H1 (cell line): Measurements from ENCODE around the gene TOMM7. TPM values are rescaled to one million over a fixed set of nuclear protein-coding genes. Genes with fewer than 3 reads are reported as not detected.
A peak's percentile ranks its signal among the peaks of the same experiment; 100 is the strongest.

Source experiments
- CTCF ChIA-PET: fragments of 300-600 bp; sonication (Branson Sonifier 250); formaldehyde crosslinking; loops from one replicate; lab custom pipeline; 2021; ENCODE audit not compliant: partially characterized antibody; lab: Charles Lee
- POLR2A ChIA-PET: fragments of 300-600 bp; sonication (Branson Sonifier 250); formaldehyde crosslinking; loops from one replicate; lab custom pipeline; 2021; ENCODE audit warnings: inconsistent platforms; ENCODE audit not compliant: partially characterized antibody; lab: Charles Lee
- DNase-seq, 2 experiments: peaks; one replicate each; pipeline versions ENCODE4 v3.0.0 to v3.0.0-alpha.2; 2010 to 2022; ENCODE audit warnings: low spot score in 2 of 2, low read depth in 1 of 2, mixed read lengths in 1 of 2
- FAIRE-seq: peaks from 2 replicates; lab custom pipeline; 2011; peaks lifted over from hg19 to GRCh38; lab: Jason Lieb, UNC
- H2AFZ ChIP-seq: 2 replicates; pipeline ENCODE4 v1.8.1; 2012; ENCODE audit warnings: low read length, inconsistent platforms
- H2AK5ac ChIP-seq: 2 replicates; pipeline ENCODE4 v1.6.1; 2013; ENCODE audit warnings: low read depth, low read length
- H2BK120ac ChIP-seq: replicated peaks from 2 replicates; pipeline ENCODE3; 2013; ENCODE audit warnings: low read depth, low read length, inconsistent platforms
- H2BK12ac ChIP-seq: 2 replicates; pipeline ENCODE4 v1.6.1; 2013; ENCODE audit warnings: low read depth, low read length
- H2BK15ac ChIP-seq: 2 replicates; pipeline ENCODE4 v1.6.1; 2013; ENCODE audit warnings: low read length
- H2BK20ac ChIP-seq: 2 replicates; pipeline ENCODE4 v1.6.1; 2013; ENCODE audit warnings: low read length
- H2BK5ac ChIP-seq: 2 replicates; pipeline ENCODE4 v1.6.1; 2013; ENCODE audit warnings: low read depth, low read length
- H3K14ac ChIP-seq: 2 replicates; pipeline ENCODE4 v1.6.1; 2013; ENCODE audit warnings: inconsistent platforms; ENCODE audit not compliant: insufficient read length
- H3K18ac ChIP-seq: 2 replicates; pipeline ENCODE4 v1.6.1; 2013; ENCODE audit warnings: low read length; ENCODE audit errors: extremely low read depth
- H3K23ac ChIP-seq: 2 replicates; pipeline ENCODE4 v1.6.1; 2013; ENCODE audit warnings: inconsistent platforms; ENCODE audit not compliant: insufficient read length
- H3K23me2 ChIP-seq: 2 replicates; pipeline ENCODE4 v1.6.1; 2013; ENCODE audit warnings: low read depth, low read length
- H3K27ac ChIP-seq: 2 replicates; pipeline ENCODE4 v1.6.1; 2011; ENCODE audit warnings: low read depth, low read length, inconsistent platforms
- H3K27me3 ChIP-seq, 4 experiments: replicated peaks in 1 of 4; 1 replicate in 1 of 4; 2 replicates in 3 of 4; pipeline versions ENCODE4 v1.6.1 to v1.8.1; 2011 to 2013; ENCODE audit warnings: low read length in 3 of 4, mild to moderate bottlenecking in 3 of 4, inconsistent platforms in 2 of 4, mixed read lengths in 2 of 4, moderate library complexity in 1 of 4; ENCODE audit not compliant: control insufficient read depth in 3 of 4, insufficient read depth in 3 of 4; ENCODE audit errors: extremely low read depth in 1 of 4
- H3K36me3 ChIP-seq, 4 experiments: 2 replicates each; pipeline versions ENCODE4 v1.6.1 to v1.8.1; 2011 to 2013; ENCODE audit warnings: mild to moderate bottlenecking in 4 of 4, low read length in 3 of 4, moderate library complexity in 2 of 4, control low read depth in 1 of 4, inconsistent platforms in 1 of 4; ENCODE audit not compliant: insufficient read depth in 4 of 4, control insufficient read depth in 2 of 4
- H3K4ac ChIP-seq: replicated peaks from 2 replicates; pipeline ENCODE3; 2013; ENCODE audit warnings: low read length, low read depth, mixed read lengths, inconsistent platforms; ENCODE audit not compliant: insufficient read length
- H3K4me1 ChIP-seq, 4 experiments: replicated peaks in 1 of 4; 1 replicate in 1 of 4; 2 replicates in 3 of 4; pipeline versions ENCODE4 v1.6.1 to v1.8.1; 2011 to 2013; ENCODE audit warnings: low read length in 3 of 4, inconsistent platforms in 2 of 4, mixed read lengths in 1 of 4; ENCODE audit not compliant: insufficient read depth in 4 of 4, control insufficient read depth in 3 of 4
- H3K4me2 ChIP-seq, 2 experiments: 2 replicates each; pipeline versions ENCODE4 v1.6.1 to v1.8.1; 2011 to 2013; ENCODE audit warnings: low read depth in 2 of 2, low read length in 2 of 2, control low read depth in 1 of 2, inconsistent platforms in 1 of 2, mild to moderate bottlenecking in 1 of 2; ENCODE audit not compliant: insufficient read depth in 1 of 2
- H3K4me3 ChIP-seq, 4 experiments: fragments of 200-600, 300-600 bp in 1 of 4; sonication (generic), shearing (Covaris generic), sonication (Bioruptor Twin) in 1 of 4; 2 replicates each; pipeline versions ENCODE4 v1.5.1 to v1.8.1; 2011 to 2016; ENCODE audit warnings: low read length in 4 of 4, low read depth in 3 of 4, control low read depth in 2 of 4, inconsistent platforms in 2 of 4, mild to moderate bottlenecking in 2 of 4, mixed read lengths in 1 of 4, moderate library complexity in 1 of 4; ENCODE audit not compliant: insufficient read depth in 2 of 4; ENCODE audit errors: extremely low read depth in 1 of 4
- H3K56ac ChIP-seq: replicated peaks from 2 replicates; pipeline ENCODE3; 2013; ENCODE audit warnings: low read depth, mild to moderate bottlenecking, mixed read lengths, low read length, inconsistent platforms; ENCODE audit not compliant: insufficient read length
- H3K79me1 ChIP-seq: 2 replicates; pipeline ENCODE4 v1.6.1; 2013; ENCODE audit warnings: low read depth, low read length, control low read depth
- H3K79me2 ChIP-seq, 2 experiments: 2 replicates each; pipeline versions ENCODE4 v1.6.1 to v1.8.1; 2012 to 2013; ENCODE audit warnings: low read length in 2 of 2, mild to moderate bottlenecking in 2 of 2, inconsistent platforms in 1 of 2; ENCODE audit not compliant: insufficient read depth in 2 of 2, control insufficient read depth in 1 of 2
- H3K9ac ChIP-seq, 4 experiments: replicated peaks in 1 of 4; 1 replicate in 1 of 4; 2 replicates in 3 of 4; pipeline versions ENCODE4 v1.6.1 to v1.8.1; 2011 to 2013; ENCODE audit warnings: low read depth in 3 of 4, low read length in 3 of 4, control low read depth in 2 of 4, mild to moderate bottlenecking in 2 of 4, moderate library complexity in 2 of 4, inconsistent platforms in 1 of 4; ENCODE audit errors: extremely low read depth in 1 of 4
- H3K9me3 ChIP-seq, 2 experiments: 2 replicates each; pipeline versions ENCODE4 v1.6.1 to v1.8.1; 2012 to 2013; ENCODE audit warnings: mild to moderate bottlenecking in 2 of 2, moderate library complexity in 2 of 2, control low read depth in 1 of 2, inconsistent platforms in 1 of 2, low read depth in 1 of 2, low read length in 1 of 2, mixed read lengths in 1 of 2; ENCODE audit not compliant: insufficient read depth in 2 of 2
- H4K20me1 ChIP-seq, 2 experiments: replicated peaks in 1 of 2; 2 replicates each; pipeline versions ENCODE3 to v1.8.1; 2011 to 2013; ENCODE audit warnings: inconsistent platforms in 2 of 2, low read length in 2 of 2, mild to moderate bottlenecking in 1 of 2; ENCODE audit not compliant: insufficient read depth in 2 of 2, control insufficient read depth in 1 of 2
- H4K5ac ChIP-seq: 2 replicates; pipeline ENCODE4 v1.6.1; 2013; ENCODE audit warnings: low read length, low read depth, mixed read lengths, inconsistent platforms; ENCODE audit not compliant: insufficient read length
- H4K8ac ChIP-seq: 2 replicates; pipeline ENCODE4 v1.8.0; 2013; ENCODE audit warnings: mild to moderate bottlenecking, moderate library complexity, low read length, inconsistent platforms; ENCODE audit not compliant: insufficient read depth; ENCODE audit errors: extremely low read depth
- H4K91ac ChIP-seq: replicated peaks from 2 replicates; pipeline ENCODE3; 2013; ENCODE audit warnings: low read length, mixed read lengths, inconsistent platforms; ENCODE audit not compliant: insufficient read length
- EGR1 ChIP-seq: IDR thresholded peaks from 2 replicates; pipeline ENCODE4 v1.6.1; 2011; ENCODE audit warnings: low read depth, low read length, borderline replicate concordance
- GTF2F1 ChIP-seq: IDR thresholded peaks from 2 replicates; pipeline ENCODE4 v1.6.1; 2012; ENCODE audit warnings: low read depth, low read length, improper control_type of control experiment, borderline replicate concordance
- HDAC6 ChIP-seq: IDR thresholded peaks from one replicate; pipeline ENCODE4 v1.7.1; 2012; ENCODE audit warnings: low read depth, mild to moderate bottlenecking, inconsistent platforms, low read length, moderate library complexity
- POLR2A ChIP-seq, 2 experiments: IDR thresholded peaks; 1 replicate in 1 of 2; 2 replicates in 1 of 2; pipeline ENCODE4 v1.6.1; 2011; ENCODE audit warnings: low read depth in 2 of 2, low read length in 2 of 2, mild to moderate bottlenecking in 2 of 2; ENCODE audit errors: control extremely low read depth in 1 of 2
- POU5F1 ChIP-seq: IDR thresholded peaks from 2 replicates; pipeline ENCODE4 v1.6.1; 2011; ENCODE audit warnings: low read depth, mild to moderate bottlenecking, low read length, moderate library complexity
- RXRA ChIP-seq: IDR thresholded peaks from 2 replicates; pipeline ENCODE4 v1.6.1; 2011; ENCODE audit warnings: low read depth, mild to moderate bottlenecking, low read length, moderate library complexity; ENCODE audit not compliant: insufficient read depth
- SUZ12 ChIP-seq: fragments of 200-600 bp; sonication (generic); IDR thresholded peaks from 2 replicates; pipeline ENCODE4 v1.6.1; 2012; ENCODE audit warnings: mild to moderate bottlenecking, inconsistent platforms, low read length, moderate library complexity, mixed read lengths
- WGBS, 2 experiments: shearing (Covaris generic) in 1 of 2; methylation state at CpG; one replicate each; pipeline versions ENCODE4 v1.1.6 to v1.1.7; 2013 to 2015; ENCODE audit warnings: low lambda C conversion rate in 2 of 2, mixed read lengths in 2 of 2, inconsistent platforms in 1 of 2, low coverage in 1 of 2, missing lambda C conversion rate in 1 of 2; ENCODE audit not compliant: insufficient replicate concordance in 2 of 2, insufficient coverage in 1 of 2, insufficient read length in 1 of 2; ENCODE audit errors: extremely low coverage in 1 of 2, missing lambda C conversion rate in 1 of 2; 5-methylcytosine and 5-hydroxymethylcytosine counted together
- long read RNA-seq, 2 experiments: library from RNA in 1 of 2; library from capped mRNA in 1 of 2; stranded (forward); transcript quantifications; one replicate each; pipeline ENCODE4 v2.0.0, GENCODE V29; 2021; ENCODE audit warnings: inconsistent platforms in 1 of 2
- polyA minus RNA-seq, 3 experiments: library from RNA; depleted of rRNA, polyadenylated mRNA; stranded (reverse); fragments of >200 nt; gene quantifications; 1 replicate in 2 of 3; 2 replicates in 1 of 3; pipeline ENCODE4 v1.2.3, GENCODE V29; 2011
- polyA plus RNA-seq, 7 experiments: library from polyadenylated mRNA; depleted of rRNA in 3 of 7; stranded (reverse) in 5 of 7; unstranded in 2 of 7; fragments of >200 nt in 5 of 7; fragments of 200-250 nt in 2 of 7; gene quantifications; 1 replicate in 5 of 7; 2 replicates in 1 of 7; 4 replicates in 1 of 7; pipeline versions ENCODE4 v1.2.1 to v1.2.3, GENCODE V29; 2011 to 2013; ENCODE audit warnings: missing spikeins in 2 of 7, mixed read lengths in 2 of 7
- total RNA-seq: library from RNA; stranded (reverse); fragmentation: NEBNext Ultra II Directional; extraction: Animal tissue kit (Norgen Biotek cat#: 25700); gene quantifications from 2 replicates; pipeline ENCODE4 v1.2.1, GENCODE V29; 2021
- TF ChIP-seq, protein P1 (sequence below): IDR thresholded peaks from 2 replicates; pipeline ENCODE4 v1.6.1; 2011; ENCODE audit warnings: low read depth, mild to moderate bottlenecking, low read length; ENCODE audit not compliant: insufficient read depth

Gene TOMM7
- total RNA-seq (389 and 406 TPM in 2 replicates), polyA plus RNA-seq (2011; rRNA removed) (277 and 508 TPM in 2 replicates), polyA minus RNA-seq (2011; rRNA and poly(A)+ RNA removed) (61.9 and 62.2 TPM in 2 replicates)
- polyA plus RNA-seq (2011; cell fraction: cytosol; rRNA removed) = 339 TPM
- polyA plus RNA-seq (2011; cell fraction: nucleus; rRNA removed) = 107 TPM
- 385 to 924 TPM (median 902 TPM) in 4 replicates for polyA plus RNA-seq (2012, experiment 1 of 2)
- polyA plus RNA-seq (2012, experiment 2 of 2) = 199 TPM
- 691 TPM for polyA plus RNA-seq (2013, experiment 1 of 2)
- polyA plus RNA-seq (2013, experiment 2 of 2) = 740 TPM
- 93.4 TPM for polyA minus RNA-seq (2011; cell fraction: cytosol; rRNA and poly(A)+ RNA removed)
- 146 TPM for polyA minus RNA-seq (2011; cell fraction: nucleus; rRNA and poly(A)+ RNA removed)
- long read RNA-seq, experiment 1, transcript TOMM7-201 (3 exons, 778 nt) = major isoform, 305 of 513 reads
- long read RNA-seq, experiment 1, transcript TOMM7-204 (2 exons, 731 nt) = minor isoform, 53 of 513 reads
- long read RNA-seq, experiment 1, partial matches to known transcripts = 10 of 513 reads
- long read RNA-seq, experiment 1, other reads (novel, unspliced or antisense) = 142 of 513 reads
- long read RNA-seq, experiment 2, partial matches to known transcripts = 0 of 4 reads
- long read RNA-seq, experiment 2, other reads (novel, unspliced or antisense) = 1 of 4 reads

DNA sequence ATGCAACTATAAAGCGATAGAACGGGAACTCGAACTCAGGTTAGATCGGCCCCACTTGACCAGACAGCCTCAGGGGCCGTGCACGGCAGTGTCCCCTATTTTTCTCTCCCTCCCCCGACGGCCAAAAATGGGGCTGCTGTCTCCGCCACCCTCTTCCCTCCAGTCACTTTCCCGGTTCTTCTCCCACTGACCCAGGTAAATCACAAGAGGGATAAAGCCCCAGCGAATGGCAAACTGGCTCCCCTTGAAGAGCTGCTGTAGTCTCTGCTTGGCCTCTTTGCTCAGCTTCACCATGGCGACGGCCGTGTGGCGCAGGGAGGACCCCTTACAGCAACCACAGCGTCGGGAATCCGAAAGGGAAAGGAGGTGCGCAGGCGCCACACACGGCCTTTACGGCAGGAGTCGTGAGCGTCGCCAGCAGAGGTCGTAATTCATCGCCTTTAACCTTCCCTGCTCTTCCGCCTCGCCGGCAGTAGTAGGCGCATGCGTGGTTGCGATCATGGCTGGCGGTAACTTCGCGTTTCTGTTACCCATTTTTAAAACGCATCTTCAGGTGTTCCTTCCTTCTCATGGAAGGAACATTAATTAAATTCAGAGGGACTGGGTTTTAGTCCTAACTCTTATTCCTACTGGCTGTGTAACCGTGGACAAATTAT lies at the start of gene TOMM7:
Gene TOMM7, minus strand, starts transcription at position 364 of the 656 bp plus-strand sequence. Its CDS starts 70 bp downstream, at position 294.
- Histone ChIP-seq H3K4me1 (peaks cover 0 to 12% (median 6%) of the 10 kb centered on the region in 4 experiments; a peak in 5 of 7 replicates), H2AFZ (peak within 1 kb of the TSS; percentile 87; the same call in 1 of the 2 replicates), H3K9me3 (no peaks in the 10 kb centered on the region), H3K36me3 (peaks cover 0 to 9% (median 1%) of the 10 kb centered on the region in 4 experiments; a peak in 2 of 8 replicates), H3K27me3 (no peaks in the 10 kb centered on the region), H3K9ac (peak within 1 kb of the TSS; percentile 81 to 92 (median 88)), H3K4me3 (peak within 1 kb of the TSS; percentile 92 to 97 (median 94)), H3K79me1 (peaks cover 8% of the 10 kb centered on the region), H4K8ac (peak within 1 kb of the TSS; percentile 86), H3K23ac (no peak within 1 kb of the TSS), H2BK120ac (peak within 1 kb of the TSS; percentile 21), H2BK12ac (no peak within 1 kb of the TSS), H3K56ac (peak within 1 kb of the TSS; percentile 7), H3K4me2 (peak within 1 kb of the TSS; percentile 66 to 87), H3K14ac (no peak within 1 kb of the TSS), H2BK5ac (peak within 1 kb of the TSS; percentile 82), H3K27ac (peak within 1 kb of the TSS; percentile 74), H4K20me1 (no peaks in the 10 kb centered on the region), H2BK20ac (no peak within 1 kb of the TSS), H3K18ac (no peak within 1 kb of the TSS; the same call in 1 of the 2 replicates), H4K91ac (peak within 1 kb of the TSS; percentile 51), H3K23me2 (peaks cover 2% of the 10 kb centered on the region; the same call in 1 of the 2 replicates), H3K79me2 (peaks cover 14 to 44% of the 10 kb centered on the region in 2 experiments; a peak in 3 of 4 replicates), H2BK15ac (no peak within 1 kb of the TSS), H2AK5ac (no peak within 1 kb of the TSS), H4K5ac (peak within 1 kb of the TSS; percentile 10), H3K4ac (peak within 1 kb of the TSS; percentile 82)
- 3% methylated on average over 34 of the region's 38 CpGs; no CpG with 5 or more reads in 1 of the 2 experiments for WGBS, 2 experiments
- FAIRE-seq (peak; percentile 94), DNase-seq (peak; percentile 84 to 95)
- ChIA-PET CTCF (interaction anchor here (0.7 to 2.9 kb wide), 6 partner anchors 13 to 262 kb away, joined by 3 to 12 read pairs (median 8); no protein-coding TSS in a partner anchor), POLR2A (interaction anchor here (0.8 to 5.6 kb wide), 8 partner anchors 11 to 335 kb away, joined by 3 to 42 read pairs (median 4); no protein-coding TSS in a partner anchor)
- TF ChIP-seq RXRA = no peak
- TF ChIP-seq GTF2F1 = peak; percentile 79; the same call in 1 of the 2 replicates
- no peak for TF ChIP-seq HDAC6
- TF ChIP-seq, protein P1, sequence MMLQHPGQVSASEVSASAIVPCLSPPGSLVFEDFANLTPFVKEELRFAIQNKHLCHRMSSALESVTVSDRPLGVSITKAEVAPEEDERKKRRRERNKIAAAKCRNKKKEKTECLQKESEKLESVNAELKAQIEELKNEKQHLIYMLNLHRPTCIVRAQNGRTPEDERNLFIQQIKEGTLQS = peak; percentile 90
- TF ChIP-seq POLR2A (IDR thresholded peaks at IDR 0.05; ENCODE audit: control extremely low read depth in 1 of 2, low read depth in 2 of 2, low read length in 2 of 2) = peak; percentile 69 to 89
- no peak for TF ChIP-seq SUZ12
- TF ChIP-seq POU5F1 = no peak
- no peak for TF ChIP-seq EGR1
